Neuron (in vitro differentiated cells): ENCODE data around the gene NT5C1A.
A peak's percentile ranks its signal among the peaks of the same experiment; 100 is the strongest.

Source experiments
- H2AFZ ChIP-seq: one replicate; pipeline ENCODE4 v1.6.1; 2013; ENCODE audit warnings: low read depth, mild to moderate bottlenecking, inconsistent platforms, low read length, moderate library complexity
- H3K27me3 ChIP-seq: one replicate; pipeline ENCODE4 v1.6.1; 2013; ENCODE audit warnings: low read length; ENCODE audit not compliant: insufficient read depth
- H3K36me3 ChIP-seq: one replicate; pipeline ENCODE4 v1.6.1; 2013; ENCODE audit warnings: low read length; ENCODE audit not compliant: insufficient read depth
- H3K4me1 ChIP-seq: one replicate; pipeline ENCODE4 v1.6.1; 2013; ENCODE audit warnings: low read length; ENCODE audit not compliant: insufficient read depth
- H3K4me3 ChIP-seq: 2 replicates; pipeline ENCODE4 v1.5.1; 2013; ENCODE audit warnings: mild to moderate bottlenecking, low read length, moderate library complexity
- H3K9me3 ChIP-seq: one replicate; pipeline ENCODE4 v1.6.1; 2013; ENCODE audit warnings: low read length

Gene NT5C1A

GRCh38 chr1:39668894-39669293 lies 3.0 kb downstream of the NT5C1A start:
- Histone ChIP-seq H3K4me3 (no peak overlapping the region), H2AFZ (no peak overlapping the region), H3K36me3 (no peaks in the 10 kb centered on the region), H3K4me1 (peaks cover 12% of the 10 kb centered on the region), H3K9me3 (no peaks in the 10 kb centered on the region), H3K27me3 (peaks cover 64% of the 10 kb centered on the region)

DNA sequence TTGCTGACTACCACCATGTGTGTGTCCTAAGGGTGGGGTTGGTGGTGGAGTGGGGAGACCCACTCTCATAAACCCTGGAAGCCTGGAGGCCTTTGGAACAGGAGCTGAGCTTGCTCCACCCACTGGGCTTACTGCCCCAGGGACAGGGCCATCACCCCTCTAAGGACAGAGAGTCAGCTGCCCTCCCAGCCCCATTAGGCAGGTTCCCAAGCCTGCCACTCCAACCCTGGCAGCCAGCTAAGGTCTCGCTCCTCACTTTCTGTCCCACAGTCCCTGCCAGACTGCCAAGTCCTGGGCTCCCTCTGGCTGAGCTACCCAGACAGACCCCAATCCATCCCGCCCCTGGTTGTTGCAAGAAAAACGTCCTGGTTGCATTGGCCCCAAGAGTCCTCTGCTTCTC lies 3.8 kb downstream of the NT5C1A start:
- H3K36me3 ChIP-seq: no peaks in the 10 kb centered on the region
- H3K9me3 ChIP-seq: no peaks in the 10 kb centered on the region
- H3K4me1 ChIP-seq: peaks cover 12% of the 10 kb centered on the region
- no peak overlapping the region for H3K4me3 ChIP-seq
- peaks cover 58% of the 10 kb centered on the region for H3K27me3 ChIP-seq
- H2AFZ ChIP-seq: no peak overlapping the region

GRCh38 chr1:39666772-39667171 lies 5.1 kb downstream of the NT5C1A start:
- Histone ChIP-seq H3K4me1 (peaks cover 7% of the 10 kb centered on the region), H3K27me3 (peaks cover 46% of the 10 kb centered on the region), H3K4me3 (no peak overlapping the region), H3K9me3 (no peaks in the 10 kb centered on the region), H2AFZ (no peak overlapping the region), H3K36me3 (no peaks in the 10 kb centered on the region)

GRCh38 chr1:39663559-39663958 lies 8.3 kb downstream of the NT5C1A start:
- H3K4me3 ChIP-seq: no peak overlapping the region
- H3K36me3 ChIP-seq: no peaks in the 10 kb centered on the region
- H3K4me1 ChIP-seq: no peaks in the 10 kb centered on the region
- H3K27me3 ChIP-seq: peaks cover 17% of the 10 kb centered on the region
- no peak overlapping the region for H2AFZ ChIP-seq
- H3K9me3 ChIP-seq: no peaks in the 10 kb centered on the region

DNA sequence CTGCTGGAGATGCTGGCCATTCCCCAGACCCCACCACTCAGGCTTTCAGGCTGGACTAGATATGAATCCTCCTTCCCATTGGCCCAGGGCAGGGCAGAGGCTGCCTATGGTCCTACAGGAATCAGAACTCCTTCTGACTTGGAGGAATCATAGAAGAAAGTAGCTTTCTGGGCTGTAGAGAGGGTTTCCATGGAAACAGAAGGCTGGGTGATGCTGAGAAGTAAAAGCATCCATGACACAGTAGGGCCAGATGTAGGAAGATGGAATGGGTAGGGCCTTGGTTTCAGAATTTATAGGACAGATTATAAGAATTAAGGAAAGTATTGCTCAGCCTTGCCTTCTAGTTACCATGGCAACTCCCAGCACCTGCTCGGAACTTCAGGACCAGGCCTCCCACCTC lies 9.0 kb downstream of the NT5C1A start:
- Histone ChIP-seq H2AFZ (no peak overlapping the region), H3K4me1 (no peaks in the 10 kb centered on the region), H3K27me3 (peaks cover 10% of the 10 kb centered on the region), H3K36me3 (no peaks in the 10 kb centered on the region), H3K9me3 (no peaks in the 10 kb centered on the region), H3K4me3 (no peak overlapping the region)

- Histone ChIP-seq H3K4me1 (no peaks in the 10 kb centered on the region), H3K36me3 (no peaks in the 10 kb centered on the region), H3K27me3 (no peaks in the 10 kb centered on the region), H2AFZ (no peak overlapping the region), H3K9me3 (no peaks in the 10 kb centered on the region), H3K4me3 (no peak overlapping the region)
Observed at GRCh38 chr1:39659538-39659937, 12.4 kb downstream of the NT5C1A start.

DNA sequence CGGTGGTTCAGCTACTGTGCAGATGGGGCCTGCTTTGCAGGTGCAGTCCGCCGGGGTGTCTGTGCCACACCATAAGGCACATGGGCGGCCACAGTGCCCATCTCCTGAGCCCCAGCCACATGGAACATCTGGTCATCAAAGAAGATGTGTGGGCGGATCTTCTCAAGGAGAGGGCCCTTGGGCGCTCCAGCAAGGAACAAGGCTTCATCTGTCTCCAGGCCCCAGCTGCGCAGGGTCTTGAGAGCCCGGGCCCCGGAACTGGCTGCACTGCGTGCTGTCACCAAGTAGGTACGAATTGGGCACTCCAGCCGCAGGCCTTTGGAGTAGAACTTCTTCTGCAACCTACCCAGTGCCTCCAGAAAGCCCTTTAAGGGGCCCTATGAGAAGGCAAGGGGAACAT lies 12.8 kb downstream of the NT5C1A start:
- H3K4me3 ChIP-seq: no peak overlapping the region
- H3K4me1 ChIP-seq: no peaks in the 10 kb centered on the region
- H3K27me3 ChIP-seq: no peaks in the 10 kb centered on the region
- no peaks in the 10 kb centered on the region for H3K9me3 ChIP-seq
- H2AFZ ChIP-seq: no peak overlapping the region
- H3K36me3 ChIP-seq: no peaks in the 10 kb centered on the region

DNA sequence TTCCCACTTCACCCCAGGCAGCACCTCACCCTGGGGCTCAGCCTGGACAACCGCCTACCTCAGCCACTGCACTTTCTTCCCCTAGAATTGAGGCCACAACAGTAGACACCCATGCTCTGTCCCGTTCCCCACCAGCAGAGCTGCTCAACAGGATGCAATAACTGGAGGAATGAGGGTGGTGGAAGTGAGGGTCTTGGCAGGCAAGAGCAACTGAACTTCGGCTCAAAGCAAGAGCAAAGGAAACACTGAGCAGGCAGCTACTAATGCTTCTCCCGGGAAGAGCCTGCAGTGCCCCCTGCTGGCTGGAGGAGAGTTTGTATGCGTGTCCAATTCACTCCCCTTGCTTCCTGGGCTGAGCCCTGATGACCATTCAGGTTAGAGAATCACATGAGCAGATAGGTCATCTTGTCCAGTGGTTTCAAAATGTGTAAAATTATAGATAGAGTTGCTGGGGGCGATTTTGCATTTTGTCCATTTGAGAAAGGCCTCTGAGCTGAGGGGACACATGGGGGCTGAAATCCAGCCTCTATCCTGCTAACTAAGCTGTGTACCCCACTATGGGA lies 13.9 kb downstream of the NT5C1A start:
- H3K27me3 ChIP-seq: no peaks in the 10 kb centered on the region
- no peak overlapping the region for H3K4me3 ChIP-seq

DNA sequence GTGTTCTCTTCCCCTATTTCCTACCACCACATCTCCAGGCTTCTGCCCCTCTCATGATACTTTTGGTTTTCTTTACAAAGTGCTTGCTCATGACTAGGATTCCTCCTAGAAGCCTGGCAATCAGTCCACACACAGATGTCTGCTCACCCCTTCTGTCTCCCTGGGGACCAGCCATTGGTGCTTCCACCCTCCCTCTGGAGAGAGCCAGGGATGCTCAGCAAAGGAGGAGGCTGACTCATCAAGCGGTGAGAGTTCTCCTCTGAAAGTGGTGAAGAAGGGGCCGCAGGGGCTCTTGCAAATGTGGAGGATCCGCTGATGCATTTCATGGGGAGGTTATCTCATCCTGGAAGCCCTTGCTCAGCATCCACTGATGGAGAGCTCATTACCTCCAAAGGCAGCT lies 14.5 kb downstream of the NT5C1A start:
- H3K27me3 ChIP-seq: no peaks in the 10 kb centered on the region

More for the DNA sequence above, 13.9 kb downstream of the NT5C1A start:
- H3K9me3 ChIP-seq: no peaks in the 10 kb centered on the region
- no peaks in the 10 kb centered on the region for H3K4me1 ChIP-seq
- peak overlapping the region; percentile 12 for H2AFZ ChIP-seq
- no peaks in the 10 kb centered on the region for H3K36me3 ChIP-seq

DNA sequence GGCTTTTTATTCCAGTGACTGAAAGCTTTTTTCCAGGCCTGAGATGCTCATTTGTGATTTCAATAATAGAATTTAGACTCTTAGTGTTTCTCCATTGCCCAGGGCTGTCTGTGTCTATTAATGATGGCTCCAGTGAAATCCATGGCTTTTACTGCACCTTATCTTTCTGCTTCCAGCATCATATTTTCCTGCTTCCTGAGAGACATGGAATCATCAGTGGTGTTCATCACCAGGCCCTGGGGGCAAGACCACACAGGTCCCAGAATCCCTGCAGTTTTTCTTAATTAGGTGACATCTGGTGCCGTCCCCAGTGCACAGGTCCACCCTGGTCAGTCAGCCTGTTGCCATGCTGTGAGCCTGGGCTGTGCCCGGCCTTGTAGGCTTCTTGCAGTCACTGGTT lies 15.5 kb downstream of the NT5C1A start:
- H3K4me1 ChIP-seq: no peaks in the 10 kb centered on the region
- H3K36me3 ChIP-seq: no peaks in the 10 kb centered on the region
- H3K27me3 ChIP-seq: no peaks in the 10 kb centered on the region
- no peak overlapping the region for H2AFZ ChIP-seq
- H3K9me3 ChIP-seq: no peaks in the 10 kb centered on the region
- no peak overlapping the region for H3K4me3 ChIP-seq

More for the DNA sequence above, 14.5 kb downstream of the NT5C1A start:
- H3K36me3 ChIP-seq: no peaks in the 10 kb centered on the region
- no peak overlapping the region for H3K4me3 ChIP-seq
- no peaks in the 10 kb centered on the region for H3K9me3 ChIP-seq
- peak overlapping the region; percentile 12 for H2AFZ ChIP-seq
- H3K4me1 ChIP-seq: no peaks in the 10 kb centered on the region

- H3K9me3 ChIP-seq: no peaks in the 10 kb centered on the region
- no peaks in the 10 kb centered on the region for H3K27me3 ChIP-seq
- H3K4me3 ChIP-seq: no peak overlapping the region
- no peaks in the 10 kb centered on the region for H3K4me1 ChIP-seq
- no peak overlapping the region for H2AFZ ChIP-seq
- no peaks in the 10 kb centered on the region for H3K36me3 ChIP-seq
Observed at GRCh38 chr1:39655578-39656268, 16.2 kb downstream of the NT5C1A start.

DNA sequence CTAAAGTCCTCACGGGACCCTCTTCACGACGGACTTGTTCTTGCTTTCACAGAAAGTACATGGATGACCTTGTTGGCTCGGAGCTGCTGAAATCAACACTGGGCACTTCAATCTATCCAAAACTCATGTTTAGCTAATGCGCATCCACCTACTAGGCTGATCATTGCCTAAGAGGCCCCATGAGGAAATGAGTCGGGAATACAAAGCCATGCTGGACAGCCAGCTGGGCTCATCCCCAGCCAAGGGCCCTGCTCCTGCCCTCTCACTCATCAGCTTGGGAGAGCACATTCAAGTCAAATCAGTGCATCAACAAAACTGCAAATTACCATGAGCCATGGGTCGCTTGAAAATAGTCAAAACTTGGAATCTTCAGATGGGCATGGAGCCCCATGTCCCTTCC lies 17.6 kb downstream of the NT5C1A start:
- Histone ChIP-seq H3K36me3 (no peaks in the 10 kb centered on the region), H3K27me3 (no peaks in the 10 kb centered on the region), H2AFZ (no peak overlapping the region), H3K4me1 (no peaks in the 10 kb centered on the region), H3K4me3 (no peak overlapping the region), H3K9me3 (no peaks in the 10 kb centered on the region)

- H3K27me3 ChIP-seq: peaks cover under 1% of the 10 kb centered on the region
Observed at GRCh38 chr1:39653546-39654031, 18.3 kb downstream of the NT5C1A start.

GRCh38 chr1:39652554-39652953 lies 19.4 kb downstream of the NT5C1A start:
- H3K4me1 ChIP-seq: no peaks in the 10 kb centered on the region
- no peaks in the 10 kb centered on the region for H3K36me3 ChIP-seq
- H2AFZ ChIP-seq: no peak overlapping the region
- H3K27me3 ChIP-seq: peaks cover 11% of the 10 kb centered on the region
- no peak overlapping the region for H3K4me3 ChIP-seq
- H3K9me3 ChIP-seq: no peaks in the 10 kb centered on the region

More at GRCh38 chr1:39653546-39654031, 18.3 kb downstream of the NT5C1A start:
- H2AFZ ChIP-seq: no peak overlapping the region
- H3K9me3 ChIP-seq: no peaks in the 10 kb centered on the region
- no peak overlapping the region for H3K4me3 ChIP-seq
- H3K4me1 ChIP-seq: no peaks in the 10 kb centered on the region
- H3K36me3 ChIP-seq: no peaks in the 10 kb centered on the region
